A673 (cell line): ENCODE data around the gene AHRR.

Experiments used
- EZH2 ChIP-seq: fragments of 200-600 bp; sonication (generic); IDR thresholded peaks from 2 replicates; pipeline ENCODE4 v1.6.1; 2017; ENCODE audit warnings: borderline replicate concordance, low read depth, mild to moderate bottlenecking, mixed read lengths, antibody characterized with exemption, low read length; ENCODE audit not compliant: poor library complexity, severe bottlenecking
- TF ChIP-seq, protein P1 (sequence below): fragments of 300-800, 200-600 bp; sonication (generic); conservative IDR thresholded peaks from 2 replicates; pipeline ENCODE4 v1.5.1; 2017; ENCODE audit warnings: low read depth, mild to moderate bottlenecking, antibody characterized with exemption, low read length, moderate library complexity, mixed read lengths

DNA sequence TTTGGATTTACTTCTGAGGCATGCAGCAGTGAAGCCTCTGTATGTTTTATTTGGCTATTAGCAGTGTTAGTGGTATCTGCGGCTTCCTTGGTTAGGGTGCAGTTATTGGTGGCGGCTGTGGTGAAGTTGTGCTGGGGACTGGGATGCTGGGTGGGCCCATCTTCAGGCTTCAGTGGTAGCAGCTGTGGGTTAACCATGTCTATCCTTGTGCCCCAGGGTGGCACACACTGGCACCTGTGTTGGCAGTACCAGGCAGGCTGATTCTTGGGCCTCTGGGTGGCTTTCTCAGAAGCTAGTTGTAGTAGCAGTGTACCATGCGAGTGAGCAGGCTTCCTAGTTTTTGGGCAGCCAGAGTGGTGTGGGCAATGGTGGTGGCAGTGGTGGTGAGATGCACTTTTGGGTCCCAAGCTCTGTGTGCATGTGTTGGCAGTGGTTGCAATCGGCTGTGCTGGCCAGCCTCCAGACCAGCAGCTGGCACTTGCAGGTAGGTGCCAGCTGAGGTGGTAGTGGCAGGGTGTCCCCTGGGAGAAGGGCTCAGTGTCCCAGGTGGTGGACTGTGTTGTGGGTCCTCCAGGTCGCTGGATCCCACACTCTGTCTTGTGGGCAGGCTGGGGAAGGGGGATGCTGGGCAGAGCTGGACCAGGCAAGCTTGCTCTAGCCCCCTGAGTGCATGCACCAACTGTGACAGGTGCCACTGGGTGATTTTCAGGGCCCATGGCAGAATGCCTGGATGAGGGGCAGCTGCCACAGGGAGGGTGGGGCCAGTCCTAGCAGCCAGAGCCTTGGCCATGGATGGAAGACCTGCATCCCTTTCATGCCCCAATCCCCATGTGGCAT lies 13.6 kb downstream of the AHRR start:
- TF ChIP-seq, protein P1, sequence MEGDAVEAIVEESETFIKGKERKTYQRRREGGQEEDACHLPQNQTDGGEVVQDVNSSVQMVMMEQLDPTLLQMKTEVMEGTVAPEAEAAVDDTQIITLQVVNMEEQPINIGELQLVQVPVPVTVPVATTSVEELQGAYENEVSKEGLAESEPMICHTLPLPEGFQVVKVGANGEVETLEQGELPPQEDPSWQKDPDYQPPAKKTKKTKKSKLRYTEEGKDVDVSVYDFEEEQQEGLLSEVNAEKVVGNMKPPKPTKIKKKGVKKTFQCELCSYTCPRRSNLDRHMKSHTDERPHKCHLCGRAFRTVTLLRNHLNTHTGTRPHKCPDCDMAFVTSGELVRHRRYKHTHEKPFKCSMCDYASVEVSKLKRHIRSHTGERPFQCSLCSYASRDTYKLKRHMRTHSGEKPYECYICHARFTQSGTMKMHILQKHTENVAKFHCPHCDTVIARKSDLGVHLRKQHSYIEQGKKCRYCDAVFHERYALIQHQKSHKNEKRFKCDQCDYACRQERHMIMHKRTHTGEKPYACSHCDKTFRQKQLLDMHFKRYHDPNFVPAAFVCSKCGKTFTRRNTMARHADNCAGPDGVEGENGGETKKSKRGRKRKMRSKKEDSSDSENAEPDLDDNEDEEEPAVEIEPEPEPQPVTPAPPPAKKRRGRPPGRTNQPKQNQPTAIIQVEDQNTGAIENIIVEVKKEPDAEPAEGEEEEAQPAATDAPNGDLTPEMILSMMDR: no peak
- TF ChIP-seq EZH2: no peak
